ENCODE results near the gene CST1. TPM values are rescaled to one million over a fixed set of nuclear protein-coding genes. Genes with fewer than 3 reads are reported as not detected.
"Not testable (repeated sequence)": the region's sequence is repeated elsewhere in the genome, so short reads cannot be mapped to it uniquely, and the experiment has no call there.

CST1 gene
- total RNA-seq (2014; rRNA removed; shearing (Covaris generic)), result not detected in 2 replicates
- polyA plus RNA-seq (2015; cell fraction: cytosol; rRNA removed), result not detected in 2 replicates
- polyA plus RNA-seq (2015; cell fraction: nucleus; rRNA removed), result not detected in 2 replicates

- DNase-seq (ENCODE audit: low read depth), result not testable (repeated sequence)
Measured at GRCh38 chr20:23750786-23751185, at the start of gene CST1. TSS of gene CST1 (minus strand) at chr20:23750935. CDS start at chr20:23750866, 69 bp downstream.

- DNase-seq (ENCODE audit: low read depth), result peak; percentile 12
Measured at GRCh38 chr20:23799216-23799847, 48.6 kb upstream of the CST1 start.

GRCh38 chr20:23795526-23795925, 44.8 kb upstream of the CST1 start:
- DNase-seq (ENCODE audit: low read depth), result no peak

GRCh38 chr20:23794841-23795240, 44.1 kb upstream of the CST1 start:
- no peak for DNase-seq (ENCODE audit: low read depth)

- no peak for DNase-seq (ENCODE audit: low read depth)
Measured at GRCh38 chr20:23794065-23794464, 43.3 kb upstream of the CST1 start.

- DNase-seq (ENCODE audit: low read depth), result no peak
Measured at GRCh38 chr20:23783447-23783846, 32.7 kb upstream of the CST1 start.

GRCh38 chr20:23782366-23782983, 31.7 kb upstream of the CST1 start:
- peak; percentile 26 for DNase-seq (ENCODE audit: low read depth)

GRCh38 chr20:23778676-23779075, 27.9 kb upstream of the CST1 start:
- not testable (repeated sequence) for DNase-seq (ENCODE audit: low read depth)

GRCh38 chr20:23777380-23777779, 26.6 kb upstream of the CST1 start:
- not testable (repeated sequence) for DNase-seq (ENCODE audit: low read depth)

- DNase-seq (ENCODE audit: low read depth), result no peak
Measured at GRCh38 chr20:23776067-23776771, 25.5 kb upstream of the CST1 start.

- no peak for DNase-seq (ENCODE audit: low read depth)
Measured at GRCh38 chr20:23774081-23774480, 23.3 kb upstream of the CST1 start.

GRCh38 chr20:23773579-23773978, 22.8 kb upstream of the CST1 start:
- no peak for DNase-seq (ENCODE audit: low read depth)

GRCh38 chr20:23773127-23773526, 22.4 kb upstream of the CST1 start:
- DNase-seq (ENCODE audit: low read depth), result no peak

- DNase-seq (ENCODE audit: low read depth), result no peak
Measured at GRCh38 chr20:23772074-23772473, 21.3 kb upstream of the CST1 start.

GRCh38 chr20:23770384-23770783, 19.6 kb upstream of the CST1 start:
- no peak for DNase-seq (ENCODE audit: low read depth)

GRCh38 chr20:23768520-23768919, 17.8 kb upstream of the CST1 start:
- DNase-seq (ENCODE audit: low read depth), result not testable (repeated sequence)

GRCh38 chr20:23766531-23766930, 15.8 kb upstream of the CST1 start:
- no peak for DNase-seq (ENCODE audit: low read depth)

GRCh38 chr20:23765578-23765977, 14.8 kb upstream of the CST1 start:
- DNase-seq (ENCODE audit: low read depth), result no peak

GRCh38 chr20:23764630-23765029, 13.9 kb upstream of the CST1 start:
- DNase-seq (ENCODE audit: low read depth), result not testable (repeated sequence)

- no peak for DNase-seq (ENCODE audit: low read depth)
Measured at GRCh38 chr20:23763345-23763744, 12.6 kb upstream of the CST1 start.

- DNase-seq (ENCODE audit: low read depth), result no peak
Measured at GRCh38 chr20:23759306-23759940, 8.7 kb upstream of the CST1 start.

GRCh38 chr20:23756792-23757191, 6.1 kb upstream of the CST1 start:
- DNase-seq (ENCODE audit: low read depth), result not testable (repeated sequence)
